NB4 (cell line): ENCODE results near the gene FNIP1.
A peak's percentile ranks its signal among the peaks of the same experiment; 100 is the strongest.

Experiments used
- DNase-seq: peaks from one replicate; pipeline ENCODE4 v3.0.0; 2010; ENCODE audit warnings: low read depth
- H3K4me3 ChIP-seq: one replicate; pipeline ENCODE4 v1.5.1; 2011; ENCODE audit warnings: mild to moderate bottlenecking, low read depth, low read length, moderate library complexity
- CTCF ChIP-seq: IDR thresholded peaks from one replicate; pipeline ENCODE4 v1.5.1; 2012; ENCODE audit warnings: low read depth, low read length
- MAX ChIP-seq: IDR thresholded peaks from 2 replicates; pipeline ENCODE4 v1.6.1; 2011; ENCODE audit warnings: low read depth, low read length
- MYC ChIP-seq: IDR thresholded peaks from 2 replicates; pipeline ENCODE4 v1.6.1; 2011; ENCODE audit warnings: low read depth, low read length
- POLR2A ChIP-seq: IDR thresholded peaks from 2 replicates; pipeline ENCODE4 v1.6.1; 2011; ENCODE audit warnings: mild to moderate bottlenecking; ENCODE audit not compliant: insufficient read length; ENCODE audit errors: extremely low read depth

The FNIP1 gene

GRCh38 chr5:131751506-131751905 lies 45.3 kb downstream of the FNIP1 start:
- H3K4me3 ChIP-seq: no peak overlapping the region
- TF ChIP-seq MAX: no peak
- no peak for TF ChIP-seq MYC
- no peak for TF ChIP-seq CTCF
- no peak for DNase-seq

GRCh38 chr5:131749723-131750470 lies 46.9 kb downstream of the FNIP1 start:
- no peak for DNase-seq
- H3K4me3 ChIP-seq: no peak overlapping the region
- TF ChIP-seq MAX (no peak), CTCF (no peak), MYC (no peak), POLR2A (no peak)

- TF ChIP-seq CTCF (no peak), MYC (no peak), MAX (no peak), POLR2A (no peak)
- no peak overlapping the region for H3K4me3 ChIP-seq
- DNase-seq: peak; percentile 52
These were observed 47.7 kb downstream of the FNIP1 start for GRCh38 chr5:131749138-131749537.

GRCh38 chr5:131747180-131748105 lies 49.4 kb downstream of the FNIP1 start:
- H3K4me3 ChIP-seq: peak overlapping the region; percentile 47
- DNase-seq: peak; percentile 83
- TF ChIP-seq MAX (no peak), CTCF (no peak), POLR2A (no peak), MYC (no peak)

GRCh38 chr5:131746423-131746822 lies 50.4 kb downstream of the FNIP1 start:
- DNase-seq: no peak
- no peak for TF ChIP-seq MAX
- TF ChIP-seq POLR2A: no peak
- TF ChIP-seq CTCF: no peak
- no peak for TF ChIP-seq MYC
- H3K4me3 ChIP-seq: no peak overlapping the region
